IMR-90 (cell line): ENCODE results near the gene PTPRN2. TPM values are rescaled to one million over a fixed set of nuclear protein-coding genes. Genes with fewer than 3 reads are reported as not detected.

Experiments used
- ATAC-seq: fragments of 200-7000 bp; cut with Tn5 transposase; 2 replicates; pipeline ENCODE4 v1.9.1; 2020; ENCODE audit warnings: low read depth, mild to moderate bottlenecking, moderate library complexity
- BruUV-seq: library from RNA; stranded (reverse); fragments of 400-500 nt; replicated peaks from 2 replicates; lab custom pipeline; 2021; lab: Mats Ljungman, UMichigan
- CTCF ChIA-PET: fragments of 300-600 bp; formaldehyde crosslinking; extraction: SDS; loops from one replicate; lab custom pipeline; 2021; ENCODE audit warnings: antibody characterized with exemption; lab: Yijun Ruan, JAX
- POLR2A ChIA-PET: fragments of 300-600 bp; sonication (Branson Sonifier 250); formaldehyde crosslinking; loops from one replicate; lab custom pipeline; 2022; ENCODE audit warnings: antibody characterized with exemption; ENCODE audit not compliant: unreplicated experiment; lab: Charles Lee
- DNase-seq: peaks from one replicate; pipeline ENCODE4 v3.0.0; 2013
- H2AFZ ChIP-seq: replicated peaks from 2 replicates; pipeline ENCODE3; 2013; ENCODE audit warnings: low read length, mild to moderate bottlenecking; ENCODE audit not compliant: poor library complexity
- H2AK5ac ChIP-seq: 2 replicates; pipeline ENCODE4 v1.6.1; 2013; ENCODE audit warnings: low read depth, low read length, inconsistent platforms
- H2AK9ac ChIP-seq: replicated peaks from 2 replicates; pipeline ENCODE3; 2013; ENCODE audit warnings: mild to moderate bottlenecking, low read depth, low read length, moderate library complexity; ENCODE audit not compliant: poor library complexity
- H2BK120ac ChIP-seq: 2 replicates; pipeline ENCODE4 v1.6.1; 2013; ENCODE audit warnings: low read depth, low read length, inconsistent platforms
- H2BK15ac ChIP-seq: 3 replicates; pipeline ENCODE4 v1.6.1; 2013; ENCODE audit warnings: low read depth, low read length, inconsistent platforms
- H2BK20ac ChIP-seq: 2 replicates; pipeline ENCODE4 v1.6.1; 2013; ENCODE audit warnings: low read depth, mild to moderate bottlenecking, inconsistent platforms, low read length, moderate library complexity
- H2BK5ac ChIP-seq: 2 replicates; pipeline ENCODE4 v1.6.1; 2013; ENCODE audit warnings: mild to moderate bottlenecking, low read depth, low read length, inconsistent platforms; ENCODE audit not compliant: poor library complexity, severe bottlenecking
- H3K14ac ChIP-seq: replicated peaks from 2 replicates; pipeline ENCODE4 v1.6.1; 2013; ENCODE audit warnings: low read depth, low read length, inconsistent platforms
- H3K18ac ChIP-seq: 2 replicates; pipeline ENCODE4 v1.6.1; 2013; ENCODE audit warnings: low read depth, low read length, control low read depth
- H3K23ac ChIP-seq: 2 replicates; pipeline ENCODE4 v1.6.1; 2013; ENCODE audit warnings: low read depth, low read length, inconsistent platforms
- H3K27ac ChIP-seq: 2 replicates; pipeline ENCODE4 v1.5.1; 2013; ENCODE audit warnings: mild to moderate bottlenecking, control low read depth, low read length; ENCODE audit not compliant: insufficient read depth
- H3K27me3 ChIP-seq: 2 replicates; pipeline ENCODE4 v1.6.1; 2013; ENCODE audit warnings: low read length; ENCODE audit not compliant: control insufficient read depth, insufficient read depth
- H3K36me3 ChIP-seq: 2 replicates; pipeline ENCODE4 v1.6.1; 2013; ENCODE audit warnings: low read length, mixed read lengths; ENCODE audit not compliant: control insufficient read depth, insufficient read depth
- H3K4ac ChIP-seq: 2 replicates; pipeline ENCODE4 v1.6.1; 2013; ENCODE audit warnings: low read depth, low read length, inconsistent platforms
- H3K4me1 ChIP-seq: 2 replicates; pipeline ENCODE4 v1.6.1; 2013; ENCODE audit warnings: low read length, mixed read lengths; ENCODE audit not compliant: control insufficient read depth, insufficient read depth
- H3K4me2 ChIP-seq: 2 replicates; pipeline ENCODE4 v1.6.1; 2013; ENCODE audit warnings: low read depth, mild to moderate bottlenecking, control low read depth, low read length, moderate library complexity
- H3K4me3 ChIP-seq: 2 replicates; pipeline ENCODE4 v1.5.1; 2013; ENCODE audit warnings: low read depth, mild to moderate bottlenecking, control low read depth, low read length, moderate library complexity; ENCODE audit not compliant: insufficient read depth
- H3K56ac ChIP-seq: 2 replicates; pipeline ENCODE4 v1.6.1; 2013; ENCODE audit warnings: low read length, inconsistent platforms; ENCODE audit not compliant: insufficient read depth; ENCODE audit errors: extremely low read depth
- H3K79me1 ChIP-seq, 2 experiments: 2 replicates each; pipeline ENCODE4 v1.6.1; 2013; ENCODE audit warnings: low read length in 2 of 2, inconsistent platforms in 1 of 2, low read depth in 1 of 2
- H3K9ac ChIP-seq: 2 replicates; pipeline ENCODE4 v1.6.1; 2013; ENCODE audit warnings: low read depth, low read length, control low read depth
- H3K9me1 ChIP-seq: 2 replicates; pipeline ENCODE4 v1.6.1; 2013; ENCODE audit warnings: low read length, inconsistent platforms; ENCODE audit not compliant: insufficient read depth
- H3K9me3 ChIP-seq: 2 replicates; pipeline ENCODE4 v1.6.1; 2013; ENCODE audit warnings: low read length; ENCODE audit not compliant: control insufficient read depth, insufficient read depth
- H4K20me1 ChIP-seq: 2 replicates; pipeline ENCODE4 v1.6.1; 2013; ENCODE audit warnings: low read length, inconsistent platforms; ENCODE audit not compliant: insufficient read depth
- H4K5ac ChIP-seq: 2 replicates; pipeline ENCODE4 v1.6.1; 2013; ENCODE audit warnings: mild to moderate bottlenecking, low read depth, low read length, control low read depth
- H4K8ac ChIP-seq, 2 experiments: 2 replicates each; pipeline ENCODE4 v1.6.1; 2013; ENCODE audit warnings: low read depth in 2 of 2, low read length in 2 of 2, control low read depth in 1 of 2, inconsistent platforms in 1 of 2
- H4K91ac ChIP-seq: 2 replicates; pipeline ENCODE4 v1.6.1; 2013; ENCODE audit warnings: low read depth, low read length, inconsistent platforms; ENCODE audit not compliant: insufficient read depth
- BHLHE40 ChIP-seq: fragments of 150-350 bp; IDR thresholded peaks from 2 replicates; pipeline ENCODE4 v1.6.1; 2016; ENCODE audit warnings: mild to moderate bottlenecking, low read depth, low read length
- CEBPB ChIP-seq: IDR thresholded peaks from 2 replicates; pipeline ENCODE4 v1.6.1; 2012; ENCODE audit warnings: low read depth, low read length, improper control_type of control experiment
- CHD1 ChIP-seq: IDR thresholded peaks from 2 replicates; pipeline ENCODE4 v1.6.1; 2012; ENCODE audit warnings: low read depth, low read length, improper control_type of control experiment
- CTCF ChIP-seq: conservative IDR thresholded peaks from 2 replicates; pipeline ENCODE4 v1.5.1; 2012; ENCODE audit warnings: mild to moderate bottlenecking, low read depth, low read length, improper control_type of control experiment
- FOS ChIP-seq: fragments of 150-350 bp; IDR thresholded peaks from 2 replicates; pipeline ENCODE4 v1.6.1; 2016; ENCODE audit warnings: low read depth, low read length
- MAFK ChIP-seq: IDR thresholded peaks from 2 replicates; pipeline ENCODE4 v1.6.1; 2012; ENCODE audit warnings: low read depth, low read length, improper control_type of control experiment
- MXI1 ChIP-seq: IDR thresholded peaks from 2 replicates; pipeline ENCODE4 v1.6.1; 2012; ENCODE audit warnings: low read depth, mild to moderate bottlenecking, low read length, moderate library complexity, borderline replicate concordance
- NFE2L2 ChIP-seq: fragments of 150-350 bp; IDR thresholded peaks from 2 replicates; pipeline ENCODE4 v1.6.1; 2016; ENCODE audit warnings: low read depth, mild to moderate bottlenecking, low read length
- POLR2A ChIP-seq: IDR thresholded peaks from 2 replicates; pipeline ENCODE4 v1.6.1; 2012; ENCODE audit warnings: mild to moderate bottlenecking, low read depth, low read length
- RFX5 ChIP-seq: IDR thresholded peaks from 2 replicates; pipeline ENCODE4 v1.8.0; 2012; ENCODE audit warnings: low read depth, mild to moderate bottlenecking, low read length, moderate library complexity
- SMC3 ChIP-seq: fragments of 150-350 bp; IDR thresholded peaks from 2 replicates; pipeline ENCODE4 v1.6.1; 2016; ENCODE audit warnings: low read depth, mild to moderate bottlenecking, antibody characterized with exemption, low read length, moderate library complexity
- WGBS, 2 experiments: methylation state at CpG; one replicate each; pipeline versions ENCODE4 v1.1.5 to v1.1.7; 2013; ENCODE audit warnings: missing lambda C conversion rate in 2 of 2; ENCODE audit not compliant: insufficient read length in 1 of 2; ENCODE audit errors: extremely low coverage in 2 of 2; 5-methylcytosine and 5-hydroxymethylcytosine counted together
- dilution Hi-C: fragments of 300-500 bp; cut with HindIII; formaldehyde crosslinking; loops from one replicate; pipeline ENCODE4 v1.14.3; 2018; ENCODE audit warnings: low sequenced_read_pairs; ENCODE audit not compliant: unreplicated experiment
- in situ Hi-C: fragments of 300-500 bp; cut with MboI; formaldehyde crosslinking; loops from 3 replicates; pipeline ENCODE4 v1.14.3; 2019; ENCODE audit warnings: low sequenced_read_pairs, inconsistent platforms, mixed read lengths
- intact Hi-C: fragments of 100-400 bp; cut with micrococcal nuclease; formaldehyde crosslinking; loops from 2 replicates; pipeline ENCODE4 v1.10.0; 2022
- polyA plus RNA-seq, 3 experiments: library from polyadenylated mRNA; depleted of rRNA; stranded (reverse); fragments of >200 nt; gene quantifications; 2 replicates each; pipeline ENCODE4 v1.2.3, GENCODE V29; 2012; ENCODE audit warnings: low replicate concordance in 1 of 3
- total RNA-seq: library from RNA; depleted of rRNA; stranded (reverse); fragments of >200 nt; gene quantifications from 2 replicates; pipeline ENCODE4 v1.2.3, GENCODE V29; 2012

PTPRN2 gene
- total and polyA plus RNA-seq, 2 of the 4 experiments (the other 2 are of a cell fraction), result 0.03 TPM; not detected in 1

- Histone ChIP-seq H4K20me1 (no peaks in the 10 kb centered on the region), H3K23ac (no peak overlapping the region), H3K18ac (no peak overlapping the region), H3K9me1 (no peaks in the 10 kb centered on the region), H3K27me3 (no peaks in the 10 kb centered on the region), H3K4me1 (no peaks in the 10 kb centered on the region), H3K36me3 (no peaks in the 10 kb centered on the region), H2AK9ac (no peak overlapping the region), H2BK20ac (no peak overlapping the region), H3K4ac (no peak overlapping the region), H2BK15ac (no peak overlapping the region), H4K91ac (no peak overlapping the region), H2BK120ac (no peak overlapping the region), H3K79me1 (no peaks in the 10 kb centered on the region), H4K5ac (no peak overlapping the region), H2AK5ac (no peak overlapping the region), H3K9ac (no peak overlapping the region), H2BK5ac (no peak overlapping the region), H3K4me3 (no peak overlapping the region), H4K8ac (no peak overlapping the region), H3K27ac (no peak overlapping the region), H3K56ac (no peak overlapping the region), H3K14ac (no peak overlapping the region), H2AFZ (no peak overlapping the region), H3K9me3 (peaks cover 41% of the 10 kb centered on the region), H3K4me2 (no peak overlapping the region)
- no peak for TF ChIP-seq MAFK
- TF ChIP-seq FOS, result no peak
- TF ChIP-seq BHLHE40, result no peak
- no peak for TF ChIP-seq CHD1
- no peak for TF ChIP-seq RFX5
- no peak for TF ChIP-seq NFE2L2
- no peak for TF ChIP-seq SMC3
- TF ChIP-seq CTCF, result no peak
- TF ChIP-seq POLR2A, result no peak
- TF ChIP-seq CEBPB, result no peak
- no peak for TF ChIP-seq MXI1
- ATAC-seq (no peak), DNase-seq (no peak)
- intact Hi-C loops (no loop called here), dilution Hi-C loops (no loop called here), in situ Hi-C loops (no loop called here)
- ChIA-PET CTCF (no interaction called here), POLR2A (no interaction called here)
- no CpG with 5 or more reads among the region's 10 CpGs for WGBS, 2 experiments
- no TSS peak for BruUV-seq
Observed at GRCh38 chr7:158401826-158402225, 185.8 kb downstream of the PTPRN2 start.
